GM19468 (cell line): ENCODE results near the gene RABGEF1.
A peak's percentile ranks its signal among the peaks of the same experiment; 100 is the strongest.
"Not testable (repeated sequence)": the region's sequence is repeated elsewhere in the genome, so short reads cannot be mapped to it uniquely, and the experiment has no call there.

Experiments used
- ATAC-seq: cut with Tn5 transposase; IDR thresholded peaks from one replicate; pipeline ENCODE4 v1.9.1; 2021; ENCODE audit warnings: mild to moderate bottlenecking, moderate library complexity, moderate number of reproducible peaks; ENCODE audit not compliant: unreplicated experiment; ENCODE audit errors: extremely low read depth

RABGEF1 gene

DNA sequence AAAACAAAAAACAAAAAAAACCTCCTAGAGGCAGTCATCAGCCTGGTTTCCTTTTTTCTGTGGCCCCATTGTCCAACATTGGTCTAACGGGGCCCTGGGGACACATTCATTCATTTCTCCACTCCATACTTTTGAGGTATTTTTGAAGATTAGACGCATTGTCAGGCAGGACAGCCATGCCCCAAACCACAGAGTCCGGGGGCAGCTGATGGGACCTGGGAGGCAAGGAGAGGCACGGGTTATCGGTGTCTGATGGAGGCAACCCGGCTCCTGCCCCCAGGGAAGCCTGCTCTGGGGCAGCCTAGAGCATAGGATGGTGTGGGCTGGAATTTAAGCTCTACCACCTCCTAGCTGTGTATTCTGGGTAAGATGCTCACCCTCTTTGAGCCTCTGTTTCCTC, 6.5 kb upstream of the RABGEF1 start:
- ATAC-seq = no peak

DNA sequence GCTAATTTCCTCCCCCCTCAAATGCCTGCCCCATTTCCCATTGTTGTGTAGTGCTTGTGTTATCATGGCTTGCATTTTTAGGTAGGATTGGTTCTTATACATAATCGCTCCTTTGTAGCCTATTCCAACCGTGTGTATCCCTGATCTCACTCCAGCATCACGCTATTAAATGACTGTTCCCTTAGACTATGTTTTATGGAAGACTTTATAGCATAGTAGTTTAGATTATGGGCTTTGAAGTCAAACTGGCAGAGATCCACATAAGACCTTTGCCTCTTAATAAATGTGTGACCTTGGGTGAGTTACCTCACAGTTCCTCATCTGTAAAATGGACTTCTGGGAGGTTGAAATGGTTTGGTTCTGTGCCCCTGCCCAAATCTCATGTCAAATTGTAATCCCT, 5.4 kb upstream of the RABGEF1 start:
- no peak for ATAC-seq

DNA sequence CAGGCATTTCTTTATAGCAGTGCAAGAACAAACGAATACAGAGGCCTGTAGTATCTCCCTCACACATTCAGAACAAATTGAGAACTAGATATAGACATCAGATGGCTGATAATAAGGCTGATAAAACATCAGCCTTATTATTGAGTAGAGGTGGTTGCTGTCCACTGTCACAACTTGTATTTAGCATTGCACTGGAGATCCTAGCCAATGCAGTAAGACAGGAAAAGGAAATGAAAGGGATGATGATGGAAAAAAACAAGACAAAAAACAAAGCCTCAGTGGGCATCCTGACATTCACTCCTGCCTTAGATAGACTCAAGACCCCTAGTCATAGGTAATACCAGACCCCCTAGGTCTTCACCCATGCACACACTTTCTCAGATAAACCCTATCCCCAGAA, 4.7 kb upstream of the RABGEF1 start:
- ATAC-seq = no peak

DNA sequence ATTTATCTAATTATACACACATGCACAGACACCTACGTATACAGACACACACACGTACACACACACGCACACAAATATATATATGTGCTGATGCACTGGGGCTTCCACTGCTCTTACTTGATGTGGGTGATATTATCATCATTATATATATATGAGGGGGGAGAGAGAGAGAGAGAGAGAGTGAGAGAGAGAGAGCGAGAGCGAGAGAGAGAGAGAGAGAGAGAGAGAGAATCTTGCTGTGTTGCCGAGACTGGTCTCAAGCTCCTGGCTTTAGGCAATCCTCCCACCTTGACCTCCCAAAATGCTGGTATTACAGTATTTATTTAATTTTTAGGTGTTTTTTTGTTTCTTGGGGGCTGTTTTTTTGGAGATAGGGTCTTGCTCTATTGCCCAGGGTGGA, 3.6 kb upstream of the RABGEF1 start:
- ATAC-seq = no peak

DNA sequence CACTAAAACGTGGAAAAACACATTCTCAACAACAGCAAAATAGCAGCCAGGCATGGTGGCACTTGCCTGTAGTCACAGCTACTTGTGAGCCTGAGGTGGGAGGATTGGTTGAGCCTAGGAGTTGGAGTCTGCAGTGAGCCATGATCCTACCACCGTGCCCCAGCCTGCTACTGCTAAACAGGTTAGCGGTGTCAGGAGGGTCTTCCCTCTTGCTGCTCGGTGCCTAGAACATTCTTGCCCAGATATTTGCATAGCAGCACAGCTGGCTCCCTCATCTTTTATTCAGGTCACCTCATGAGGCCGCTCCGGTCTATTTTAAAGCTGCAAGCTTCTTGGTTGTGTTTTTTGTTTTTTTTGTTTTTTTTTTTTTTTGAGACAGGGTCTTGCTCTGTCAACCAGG, 2.9 kb upstream of the RABGEF1 start:
- no peak for ATAC-seq

DNA sequence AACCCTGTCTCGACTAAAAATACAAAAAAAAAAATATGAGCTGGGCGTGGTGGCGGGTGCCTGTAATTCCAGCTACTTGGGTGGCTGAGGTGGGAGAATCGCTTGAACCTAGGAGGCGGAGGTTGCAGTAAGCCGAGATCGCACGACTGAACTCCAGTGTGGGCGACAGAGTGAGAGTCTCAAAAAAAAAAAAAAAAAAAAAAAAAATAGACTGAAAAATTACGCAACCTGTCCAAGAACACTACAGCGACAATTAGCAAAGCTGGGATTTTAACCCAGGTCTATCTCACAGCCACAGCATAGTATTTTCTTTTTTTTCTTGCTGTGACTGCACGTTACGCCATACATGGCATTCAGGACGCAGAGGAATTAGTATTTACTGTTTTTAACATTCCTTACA, 1.1 kb upstream of the RABGEF1 start:
- no peak for ATAC-seq

DNA sequence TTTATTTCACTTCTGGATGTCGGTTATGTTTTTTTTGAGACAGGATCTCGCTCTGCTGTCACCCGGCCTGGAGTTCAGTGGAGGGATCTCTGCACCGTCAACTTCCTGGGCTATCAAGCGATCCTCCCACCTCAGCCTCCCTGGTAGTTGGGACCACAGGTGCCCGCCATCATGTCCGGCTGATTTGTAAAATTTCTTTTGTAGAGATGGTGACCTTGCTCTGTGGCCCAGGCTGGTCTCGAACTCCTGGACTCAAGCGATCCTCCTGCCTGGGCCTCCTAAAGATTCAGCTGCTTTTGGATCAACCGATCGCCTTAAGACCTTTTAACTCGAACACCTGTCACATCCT, 606 bp upstream of the RABGEF1 start:
- no peak for ATAC-seq

DNA sequence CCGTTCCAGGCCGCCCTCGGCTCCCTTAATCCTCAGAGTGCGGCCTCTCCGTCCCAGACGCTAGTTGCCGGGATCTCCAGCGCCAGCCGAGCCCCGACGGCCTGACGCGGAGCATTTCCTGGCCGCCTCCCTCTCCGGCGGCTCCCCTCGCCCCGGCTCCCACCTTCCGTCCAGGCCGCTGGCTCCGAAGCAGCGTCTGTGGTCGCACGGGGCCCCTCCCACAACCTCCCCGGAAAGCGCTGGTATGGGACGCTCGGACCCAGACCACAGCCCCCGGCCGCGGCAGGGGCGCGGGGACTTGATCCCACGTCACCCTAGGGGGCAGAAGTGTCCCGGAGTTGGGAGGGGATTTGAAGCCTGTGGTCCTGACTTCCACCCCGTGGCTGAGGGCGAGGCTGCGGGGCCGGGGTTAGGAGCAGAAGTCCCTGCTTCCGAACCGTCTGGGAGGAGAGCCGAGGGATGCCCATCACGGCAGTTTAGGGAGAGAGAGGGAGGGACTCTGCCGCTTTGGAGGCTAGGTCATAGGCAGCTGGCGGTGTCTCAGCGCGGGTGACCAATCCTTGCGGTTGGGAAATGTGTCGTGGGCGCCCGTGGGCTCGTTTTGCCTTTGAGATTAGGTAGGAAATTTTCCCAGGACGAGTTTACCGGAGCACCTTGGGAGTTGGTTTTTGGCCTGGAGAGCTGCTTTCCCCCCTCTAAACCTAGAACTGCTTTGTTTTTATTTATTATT, 612 bp downstream of the RABGEF1 start:
- ATAC-seq = not testable (repeated sequence)

DNA sequence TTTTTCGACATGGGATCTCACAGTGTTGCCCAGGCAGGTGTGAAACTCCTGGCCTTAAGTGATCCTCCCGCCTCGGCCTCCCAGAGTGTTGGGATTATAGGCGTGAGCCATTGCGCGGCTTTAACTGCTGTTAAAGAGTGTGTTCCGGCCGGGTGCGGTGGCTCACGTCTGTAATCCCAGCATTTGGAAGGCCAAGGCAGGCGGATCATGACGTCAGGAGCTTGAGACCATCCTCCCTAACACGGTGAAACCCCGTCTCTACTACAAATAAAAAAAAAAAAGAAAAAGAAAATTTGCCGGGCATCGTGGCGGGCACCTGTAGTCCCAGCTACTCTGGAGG, 1.1 kb downstream of the RABGEF1 start:
- no peak for ATAC-seq

DNA sequence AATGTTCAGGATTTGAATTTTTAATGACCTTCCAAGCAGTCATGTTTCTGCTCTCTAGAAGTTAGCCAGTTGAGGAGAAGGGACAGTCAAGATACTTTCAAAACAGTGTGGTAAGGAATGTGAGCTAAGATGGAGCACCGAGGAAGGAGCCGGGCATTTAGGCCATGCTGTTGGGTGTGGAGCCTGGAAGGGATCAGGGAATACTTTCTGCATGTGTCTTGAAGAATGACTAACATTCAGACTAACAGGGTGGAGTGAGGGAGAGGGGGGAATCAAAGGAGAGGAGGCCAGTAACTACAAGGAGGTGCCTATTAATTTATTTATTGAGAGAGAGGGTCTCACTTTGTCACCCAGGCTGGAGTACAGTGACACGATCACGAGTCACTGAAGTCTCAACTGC, 1.8 kb downstream of the RABGEF1 start:
- not testable (repeated sequence) for ATAC-seq

DNA sequence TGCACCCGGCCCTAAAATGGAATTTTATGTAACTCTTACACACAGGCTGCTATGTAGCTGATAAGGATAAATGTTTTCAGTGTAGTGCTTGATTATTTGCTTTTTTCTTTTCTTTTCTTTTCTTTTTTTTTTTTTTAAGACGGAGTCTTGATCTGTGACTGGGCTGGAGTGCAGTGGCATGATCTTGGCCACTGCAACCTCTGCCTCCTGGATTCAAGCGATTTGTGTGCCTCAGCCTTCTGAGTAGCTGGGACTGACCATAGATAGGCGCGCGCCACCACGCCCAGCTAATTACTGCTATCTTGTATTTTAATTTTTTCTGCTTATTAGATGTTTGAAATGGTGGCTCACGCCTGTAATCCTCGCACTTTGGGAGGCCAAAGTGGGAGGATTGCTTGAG, 3.4 kb downstream of the RABGEF1 start:
- ATAC-seq = no peak

DNA sequence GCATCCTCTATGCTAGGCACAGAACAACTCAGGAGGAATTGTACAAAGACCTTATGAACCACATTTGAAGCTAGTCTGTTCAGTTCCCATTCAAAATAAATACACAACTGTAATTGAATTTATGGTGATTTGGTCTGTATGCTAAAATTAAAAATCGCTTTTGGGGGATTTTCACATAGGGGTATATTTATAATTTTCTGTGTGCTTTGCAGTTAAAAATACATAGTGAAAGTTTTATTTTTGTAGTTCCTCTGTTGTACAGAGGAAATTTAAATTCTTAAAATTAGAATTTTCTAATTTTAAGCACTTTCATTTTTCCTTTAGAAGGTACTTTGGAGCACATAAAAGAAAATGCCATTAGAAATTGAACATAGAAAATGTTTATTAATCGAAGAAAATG, 6.9 kb downstream of the RABGEF1 start:
- no peak for ATAC-seq

DNA sequence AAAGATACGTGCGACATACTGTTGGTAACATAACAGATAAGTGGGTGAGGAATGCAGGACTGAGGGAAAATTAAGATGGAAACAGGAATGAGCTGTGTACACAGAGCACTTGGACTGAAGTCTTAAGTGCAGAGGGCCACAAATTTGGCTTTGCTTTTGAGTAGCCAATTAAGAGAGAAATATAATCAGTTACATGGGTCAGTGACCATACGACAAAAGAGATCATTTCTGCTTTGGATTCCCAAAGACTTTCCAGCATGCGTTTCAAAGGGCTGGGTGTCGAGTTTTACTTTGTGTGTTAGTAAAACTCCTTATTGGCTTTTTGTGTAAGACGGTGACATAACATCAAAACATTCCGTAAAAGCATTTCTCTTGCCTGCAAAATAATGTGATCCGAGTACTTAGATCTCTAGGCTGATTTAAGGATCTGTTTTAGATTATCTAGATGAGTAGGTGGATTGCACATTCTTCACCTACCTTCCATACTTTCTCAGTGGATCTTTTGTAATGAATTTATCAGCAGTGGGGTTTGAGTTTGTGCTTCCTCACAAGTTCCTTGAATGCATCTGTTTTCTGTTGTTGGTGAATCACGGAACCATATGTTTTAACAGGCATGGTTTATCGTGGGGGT, 7.5 kb downstream of the RABGEF1 start:
- ATAC-seq = no peak

DNA sequence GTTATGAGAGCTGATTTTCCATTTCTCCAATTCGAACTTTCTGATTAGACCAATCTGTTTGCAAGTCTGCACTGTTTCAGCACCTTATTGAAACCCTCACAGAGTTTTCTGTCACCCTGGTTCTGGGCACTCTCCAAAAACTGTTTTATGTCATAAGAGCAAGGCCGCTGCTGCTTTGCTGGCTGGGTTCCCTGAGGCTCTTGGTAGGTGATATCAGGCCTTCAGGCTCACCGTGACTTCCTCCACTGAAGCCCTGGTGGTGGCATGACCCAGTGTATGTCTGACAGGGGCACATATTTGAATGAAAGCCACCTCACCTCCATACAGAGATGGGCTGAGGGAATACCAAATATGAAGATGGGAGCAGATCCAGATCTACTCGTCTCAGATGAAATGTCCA, 8.3 kb downstream of the RABGEF1 start:
- no peak for ATAC-seq

DNA sequence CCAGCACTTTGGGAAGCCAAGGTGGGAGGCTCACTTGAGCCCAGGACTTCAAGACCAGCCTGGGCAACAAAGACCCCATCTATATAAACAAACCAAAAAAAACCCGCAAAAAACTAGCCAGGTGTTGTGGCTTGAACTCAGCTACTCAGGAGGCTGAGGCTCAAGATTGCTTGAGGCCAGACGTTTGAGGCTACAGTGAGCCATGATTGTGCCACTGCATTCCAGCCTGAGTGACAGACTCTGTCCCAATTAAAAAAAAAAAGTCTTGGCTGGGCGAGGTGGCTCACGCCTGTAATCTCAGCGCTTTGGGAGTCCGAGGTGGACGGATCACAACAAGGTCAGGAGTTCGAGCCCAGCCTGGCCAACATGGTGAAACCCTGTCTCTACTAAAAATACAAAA, 11.4 kb downstream of the RABGEF1 start:
- no peak for ATAC-seq

DNA sequence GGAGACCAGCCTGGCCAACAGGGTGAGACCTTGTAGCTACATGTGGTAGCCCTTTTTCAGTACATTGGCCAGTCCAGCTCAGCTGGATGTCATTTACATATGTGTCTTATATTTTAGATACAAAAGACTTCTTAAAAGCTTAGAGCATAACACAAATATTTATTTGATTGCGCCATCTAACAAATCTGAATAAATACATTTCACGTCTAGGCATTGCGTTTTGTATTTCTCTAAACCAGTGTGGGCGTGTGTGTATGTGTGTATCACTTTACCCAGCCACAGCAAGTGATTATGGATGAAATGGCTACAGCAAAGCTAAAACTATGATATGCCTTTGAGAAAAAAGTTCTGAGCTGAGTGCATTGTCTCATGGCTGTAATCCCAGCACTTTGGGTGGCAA, 14.0 kb downstream of the RABGEF1 start:
- ATAC-seq = no peak

DNA sequence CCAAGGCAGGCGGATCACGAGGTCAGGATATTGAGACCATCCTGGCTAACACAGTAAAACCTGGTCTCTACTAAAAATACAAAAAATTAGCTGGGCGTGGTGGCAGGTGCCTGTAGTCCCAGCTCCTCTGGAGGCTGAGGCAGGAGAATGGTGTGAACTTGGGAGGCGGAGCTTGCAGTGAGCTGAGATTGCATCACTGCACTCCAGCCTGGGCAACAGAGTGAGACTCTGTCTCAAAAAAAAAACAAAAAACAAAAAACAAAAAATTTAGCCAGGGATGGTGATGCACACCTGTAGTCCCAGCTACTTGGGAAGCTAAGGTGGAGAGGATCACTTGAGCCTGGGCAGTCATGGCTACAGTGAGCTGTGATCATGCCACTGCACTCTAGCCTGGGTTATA, 14.5 kb downstream of the RABGEF1 start:
- ATAC-seq = not testable (repeated sequence)

DNA sequence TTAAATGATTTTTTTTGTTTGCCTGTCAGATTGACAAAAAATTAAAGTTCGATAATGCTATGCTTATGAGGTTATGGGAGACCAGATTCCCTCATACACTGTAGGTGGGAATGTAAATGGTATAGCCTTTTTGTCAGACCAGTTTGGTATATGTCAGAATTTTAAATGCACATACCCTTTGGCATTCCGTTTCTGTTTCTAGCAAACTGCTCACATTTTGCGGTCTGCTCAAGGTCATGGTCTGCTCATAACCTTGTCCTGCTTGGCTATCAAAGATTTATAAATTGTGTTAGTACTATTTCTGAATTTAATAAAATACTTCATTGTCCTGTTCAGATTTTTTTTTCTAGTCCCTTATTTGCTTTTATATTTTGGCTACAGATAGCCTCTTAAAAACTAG, 15.7 kb downstream of the RABGEF1 start:
- ATAC-seq = not testable (repeated sequence)

DNA sequence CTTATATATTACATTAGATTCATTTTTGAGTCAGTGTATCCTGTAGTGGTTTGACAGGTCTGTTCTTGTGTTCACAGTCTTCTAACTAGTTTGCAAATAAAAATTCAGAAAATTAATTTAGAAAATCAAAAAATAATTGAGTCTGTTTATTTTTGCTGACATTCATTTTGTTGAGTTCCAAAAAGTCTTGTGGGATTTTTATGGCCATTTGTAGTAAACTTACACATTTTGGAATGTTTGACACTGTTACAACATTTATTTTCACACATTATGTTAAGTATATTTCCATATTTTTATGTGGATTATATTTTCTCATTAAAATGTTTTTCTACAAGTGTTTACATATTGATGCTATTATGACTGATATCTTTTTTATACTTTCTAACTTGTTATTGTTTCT, 16.4 kb downstream of the RABGEF1 start:
- ATAC-seq = no peak

DNA sequence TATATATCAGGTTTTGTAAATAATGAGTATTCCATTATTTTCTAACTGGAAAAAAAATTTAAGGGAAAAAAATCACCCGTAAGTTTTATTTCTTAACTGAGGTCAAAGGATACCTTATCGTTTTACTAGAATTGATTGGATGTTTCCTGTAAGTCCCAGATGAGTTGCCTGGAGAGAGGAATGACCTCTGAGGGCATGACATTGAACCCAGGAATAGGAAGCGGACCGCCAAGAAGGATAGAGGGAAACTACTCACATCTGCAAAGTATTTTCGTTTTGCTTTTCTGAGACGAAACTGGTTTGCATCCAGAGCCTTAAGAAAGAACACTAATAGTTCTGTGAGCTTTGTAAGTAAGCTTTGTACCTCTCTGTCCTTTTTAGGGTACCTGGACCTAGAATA, 17.4 kb downstream of the RABGEF1 start:
- no peak for ATAC-seq

DNA sequence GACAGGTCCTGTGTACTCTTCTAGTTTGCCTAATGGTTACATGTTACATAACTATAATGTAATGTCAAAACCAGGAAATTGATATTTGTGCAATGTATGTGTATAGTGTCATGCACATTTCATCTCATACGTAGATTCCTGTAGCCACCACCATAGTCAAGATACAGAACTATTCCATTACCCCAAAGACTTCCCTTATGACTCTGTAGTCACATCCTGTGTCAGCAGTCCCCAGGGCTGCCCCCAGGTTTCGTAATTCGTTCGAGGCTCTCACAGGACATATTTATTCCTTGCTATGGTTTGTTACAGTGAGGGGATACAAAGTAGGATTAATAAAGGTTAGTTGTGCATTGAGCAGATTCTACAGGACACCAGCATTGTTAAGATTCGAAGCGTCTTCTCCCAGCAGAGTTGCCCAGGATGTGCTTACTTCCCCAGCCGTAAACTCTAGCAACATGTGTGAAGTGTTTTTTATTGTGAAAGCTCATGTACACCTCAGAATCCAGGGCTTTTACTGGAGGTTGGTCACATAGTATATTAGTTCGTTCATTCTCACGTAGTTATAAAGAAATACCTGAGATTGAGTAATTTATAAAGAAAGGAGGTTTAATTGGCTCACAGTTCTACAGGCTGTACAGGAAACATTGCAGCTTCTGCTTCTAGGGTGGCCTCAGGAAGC, 18.6 kb downstream of the RABGEF1 start:
- ATAC-seq = peak; percentile 45

DNA sequence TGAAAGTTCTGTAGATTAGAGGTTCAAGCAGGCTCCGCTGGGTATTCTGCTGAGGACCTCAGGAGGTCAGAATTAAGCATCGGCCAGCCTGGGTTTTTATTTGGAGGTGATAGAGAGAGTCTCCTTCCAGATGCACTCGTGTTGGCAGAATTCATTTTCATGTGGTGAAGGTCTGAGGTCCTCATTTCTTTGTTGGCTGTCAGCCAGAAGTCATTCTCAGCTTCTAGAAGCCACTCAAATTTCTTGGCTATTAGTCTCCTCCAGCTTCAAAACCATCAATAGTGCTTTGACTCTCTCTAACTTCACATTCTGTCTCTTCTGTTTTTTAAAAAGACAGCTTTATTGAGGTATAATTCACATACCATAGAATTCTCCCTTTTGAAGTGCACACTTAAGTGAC, 22.6 kb downstream of the RABGEF1 start:
- not testable (repeated sequence) for ATAC-seq
